HUDEP-2 (cell line): ENCODE data around the gene FAM222A.

Source experiments
- DNase-seq, 76 experiments: peaks; one replicate each; lab custom pipeline; 2025; ENCODE audit not compliant: unreplicated experiment in 76 of 76; lab: John Stamatoyannopoulos, UW

Gene FAM222A

DNA sequence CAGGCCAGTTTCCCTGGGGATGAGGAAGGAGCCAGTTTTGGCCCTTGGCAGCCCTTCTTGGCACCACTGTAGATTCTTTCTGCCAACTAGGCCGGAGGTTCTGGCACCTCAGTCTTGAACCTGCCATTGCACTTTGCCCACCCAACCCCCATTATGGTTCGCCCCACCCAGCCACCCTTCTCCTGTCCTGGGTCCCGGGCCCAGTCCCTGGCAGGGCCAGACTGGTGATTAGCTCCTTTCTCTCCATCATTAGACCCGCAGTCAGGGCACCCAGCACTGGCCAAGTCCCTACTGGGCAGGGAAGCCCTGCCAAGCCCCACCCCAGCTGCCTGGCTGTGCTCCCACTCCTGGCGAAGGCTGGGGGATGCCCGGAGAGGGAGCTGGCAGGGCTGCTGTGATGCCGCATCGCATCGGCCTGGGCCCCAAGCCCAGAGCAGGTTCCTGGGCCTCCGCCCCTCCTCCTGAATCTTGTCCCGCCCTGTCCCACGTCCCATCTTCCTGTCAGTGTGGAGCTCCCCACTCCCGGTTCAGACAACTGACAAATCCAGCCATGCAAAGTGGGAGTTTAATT is 9.8 kb downstream of the FAM222A start:
- no peak for DNase-seq

DNA sequence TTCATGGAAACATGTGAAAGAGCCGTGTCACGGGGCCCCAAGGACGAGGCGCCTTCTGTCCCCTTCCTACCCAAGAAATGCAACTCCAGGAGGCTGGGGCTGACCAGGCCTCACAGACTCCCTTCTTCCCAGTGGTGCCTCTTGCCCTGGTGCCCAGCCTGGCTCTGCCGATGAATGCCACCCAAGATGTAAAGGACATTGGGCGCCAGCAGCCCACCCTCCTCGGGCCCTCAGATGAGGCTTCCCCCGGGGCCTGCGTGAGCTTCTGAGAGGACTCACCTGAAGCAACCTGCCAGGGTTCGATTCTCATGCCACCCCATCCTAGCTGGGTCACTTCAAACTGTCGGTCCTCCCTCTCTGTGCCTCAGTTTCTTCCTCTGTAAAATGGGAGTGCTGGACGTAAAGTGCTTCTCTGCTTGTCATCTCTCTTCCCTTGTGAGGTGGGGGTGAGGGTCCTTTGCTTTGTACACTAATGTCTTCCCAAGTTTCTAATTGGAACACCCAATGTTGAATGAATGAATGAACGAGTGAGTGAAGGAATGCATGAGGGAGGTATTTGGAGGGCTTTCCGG is 10.8 kb downstream of the FAM222A start:
- DNase-seq = no peak

DNA sequence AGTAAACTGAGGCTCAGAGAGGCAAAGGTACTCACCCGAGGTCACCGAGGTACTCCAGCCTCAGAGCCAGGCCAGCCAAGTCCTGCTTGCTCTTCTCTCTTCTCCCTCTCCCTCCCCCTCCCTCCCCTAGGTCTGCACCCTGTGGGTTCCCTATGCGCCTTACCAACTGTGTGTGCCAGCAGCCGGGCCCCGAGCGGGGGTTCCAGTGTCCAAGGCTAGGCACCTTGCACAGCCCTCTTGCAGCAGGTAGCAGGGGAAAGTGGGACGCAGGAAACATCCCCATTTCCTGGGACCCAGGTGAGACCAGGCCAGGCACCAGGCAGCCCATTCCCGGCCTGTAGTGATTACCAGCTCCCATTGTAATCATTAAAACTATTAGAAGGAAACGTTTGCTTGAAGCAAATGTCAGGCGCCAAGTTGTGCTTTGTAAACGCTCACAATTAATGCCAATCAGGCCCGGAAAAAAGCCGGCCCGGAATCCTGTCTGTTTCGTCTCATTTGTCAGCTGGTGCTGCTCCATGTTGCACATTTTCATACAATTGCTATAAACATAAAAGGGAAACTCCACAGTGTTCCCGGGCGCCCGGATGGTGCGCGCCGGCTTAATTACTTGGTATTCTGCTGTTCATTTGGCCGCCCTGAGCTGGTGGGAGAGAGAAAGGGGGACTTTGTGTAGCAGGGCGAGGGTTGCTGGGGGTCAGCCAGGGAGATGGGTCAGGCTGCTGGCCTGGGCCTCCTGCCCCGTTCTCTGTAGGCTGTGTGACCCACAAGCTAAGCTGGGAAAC is 11.9 kb downstream of the FAM222A start:
- no peak for DNase-seq

- DNase-seq = no peak
These were observed 12.5 kb downstream of the FAM222A start for GRCh38 chr12:109726106-109726497.

DNA sequence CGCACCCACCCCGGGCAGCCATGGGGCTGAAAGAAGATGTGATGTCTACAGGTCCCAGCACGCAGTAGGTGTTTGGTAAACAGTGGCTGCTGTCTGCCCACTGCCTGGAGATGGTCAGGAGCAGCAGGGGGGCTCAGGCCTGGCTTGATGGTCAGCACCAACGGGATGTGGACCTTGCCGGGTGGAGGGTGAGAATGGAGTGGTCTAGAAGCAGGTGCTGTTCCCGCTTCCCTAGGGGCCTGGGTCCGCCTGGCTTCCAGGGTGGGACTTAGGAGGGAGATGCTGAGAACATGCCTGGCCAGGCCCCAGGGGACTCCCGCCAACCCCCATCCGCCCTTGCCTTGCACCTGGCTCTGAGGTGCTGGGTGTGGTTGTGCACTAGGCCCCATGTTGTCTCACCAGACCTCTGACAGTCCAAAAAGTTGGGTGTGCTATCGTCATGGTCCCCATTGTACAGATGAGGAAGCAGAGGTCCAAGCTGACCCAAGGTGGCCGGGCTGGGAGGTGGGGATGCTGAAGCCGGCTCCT is 12.9 kb downstream of the FAM222A start:
- DNase-seq = no peak

- DNase-seq = peak in 2 of 76 experiments; percentile 3 to 7
These were observed 13.6 kb downstream of the FAM222A start for GRCh38 chr12:109727039-109727723.

GRCh38 chr12:109727746-109728726 is 14.4 kb downstream of the FAM222A start:
- DNase-seq = no peak

DNA sequence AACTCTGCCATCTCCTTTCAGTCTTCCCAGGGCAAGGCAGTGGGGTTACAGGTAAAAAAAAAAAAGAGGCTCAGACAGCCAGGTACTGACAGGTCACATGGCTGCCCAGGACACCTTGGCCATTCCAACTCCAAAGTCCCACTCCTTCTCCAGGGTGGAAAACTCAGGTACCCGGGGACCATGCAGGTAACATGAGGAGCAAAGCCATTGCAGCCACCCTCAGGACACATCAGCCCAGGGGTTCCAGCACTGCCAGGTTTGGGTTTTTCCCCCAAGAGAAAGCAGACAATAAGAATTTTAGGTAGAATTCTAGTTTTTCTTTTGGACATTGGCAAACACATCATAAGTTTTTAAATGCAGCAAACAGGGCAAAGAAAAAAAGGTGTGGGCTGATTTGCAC is 15.3 kb downstream of the FAM222A start:
- DNase-seq = no peak

DNA sequence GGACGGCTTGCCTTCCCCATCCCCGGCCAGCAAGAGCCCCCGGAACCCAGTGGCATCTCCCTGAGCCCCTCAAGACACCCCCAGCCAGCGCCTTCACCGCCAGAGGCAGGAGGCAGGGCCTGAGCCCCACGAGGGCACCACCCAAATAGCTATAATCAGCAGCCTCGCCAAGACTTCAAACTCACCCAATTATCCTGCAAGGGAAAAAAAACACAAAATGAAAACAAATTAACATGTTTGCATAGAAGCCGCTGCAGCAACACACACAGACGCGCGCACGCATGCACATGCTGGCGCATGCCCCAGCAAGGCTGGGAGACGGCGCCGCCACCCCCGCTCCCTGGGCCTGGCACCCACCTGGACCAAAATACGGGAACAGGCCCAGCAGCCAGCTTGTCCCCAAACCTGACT is 15.8 kb downstream of the FAM222A start:
- DNase-seq = no peak

DNA sequence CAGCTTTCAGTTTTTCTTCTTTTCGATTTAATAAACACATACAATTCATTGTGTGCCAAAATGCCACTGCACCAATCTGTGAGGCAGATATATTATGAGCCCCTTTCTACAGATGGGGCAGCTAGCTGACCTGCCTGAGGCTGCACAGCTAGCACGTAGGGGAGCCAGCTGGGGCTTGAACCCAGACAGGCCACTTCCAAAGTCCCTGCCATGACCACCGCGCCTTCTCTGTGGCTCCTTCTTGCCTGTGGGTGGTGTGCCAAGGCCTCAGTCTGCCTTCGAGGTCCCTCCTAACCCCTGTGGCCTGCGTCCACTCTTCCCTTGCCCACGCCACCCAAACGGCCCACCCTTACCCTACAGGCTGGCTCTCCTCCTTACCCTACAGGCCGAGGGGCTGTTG is 16.2 kb downstream of the FAM222A start:
- DNase-seq = no peak

GRCh38 chr12:109730306-109731145 is 16.9 kb downstream of the FAM222A start:
- DNase-seq = no peak

DNA sequence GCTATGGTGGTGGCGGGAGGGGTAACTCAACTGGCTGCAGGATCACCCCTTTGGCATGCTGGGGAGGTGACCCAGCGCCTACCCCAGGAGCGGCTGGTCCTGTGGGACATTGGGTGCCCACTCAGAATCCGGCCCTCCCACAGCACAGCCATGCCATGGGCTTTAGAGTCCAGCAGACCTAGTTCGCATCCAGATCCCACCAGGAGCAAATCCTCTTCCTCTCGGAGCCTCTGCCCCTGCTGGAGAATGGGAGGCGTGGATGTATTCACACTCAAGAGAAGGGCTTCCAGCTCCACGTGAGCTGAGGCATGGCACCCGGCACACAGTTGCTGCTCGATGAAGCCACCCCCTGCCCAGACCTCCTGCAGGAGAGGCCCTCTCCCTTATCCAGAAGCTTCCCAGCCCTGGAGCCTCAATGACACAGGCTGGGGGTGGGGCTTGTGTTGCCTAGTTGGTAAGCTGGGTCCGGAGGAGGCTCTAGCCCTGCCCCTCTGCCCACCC is 17.7 kb downstream of the FAM222A start:
- DNase-seq = no peak

DNA sequence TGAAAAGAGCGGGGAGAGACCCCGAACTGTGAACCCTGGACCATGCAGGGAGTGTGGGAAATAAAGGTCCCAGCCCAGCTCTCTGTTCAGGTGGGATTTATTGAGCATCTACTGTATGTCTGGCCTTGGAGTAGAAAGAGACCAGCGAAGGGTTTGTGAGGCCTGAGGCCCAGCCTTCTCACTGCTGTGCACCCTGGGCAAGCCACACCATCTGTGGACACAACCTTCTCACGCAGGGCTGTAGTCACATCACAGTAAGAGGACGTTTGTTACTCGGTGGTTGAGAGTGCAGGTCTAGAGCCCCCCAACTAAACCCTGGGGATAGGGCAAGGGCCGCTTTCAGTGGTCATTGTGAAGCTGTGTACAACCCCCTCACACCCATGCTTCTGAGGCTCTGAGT is 18.2 kb downstream of the FAM222A start:
- no peak for DNase-seq

DNA sequence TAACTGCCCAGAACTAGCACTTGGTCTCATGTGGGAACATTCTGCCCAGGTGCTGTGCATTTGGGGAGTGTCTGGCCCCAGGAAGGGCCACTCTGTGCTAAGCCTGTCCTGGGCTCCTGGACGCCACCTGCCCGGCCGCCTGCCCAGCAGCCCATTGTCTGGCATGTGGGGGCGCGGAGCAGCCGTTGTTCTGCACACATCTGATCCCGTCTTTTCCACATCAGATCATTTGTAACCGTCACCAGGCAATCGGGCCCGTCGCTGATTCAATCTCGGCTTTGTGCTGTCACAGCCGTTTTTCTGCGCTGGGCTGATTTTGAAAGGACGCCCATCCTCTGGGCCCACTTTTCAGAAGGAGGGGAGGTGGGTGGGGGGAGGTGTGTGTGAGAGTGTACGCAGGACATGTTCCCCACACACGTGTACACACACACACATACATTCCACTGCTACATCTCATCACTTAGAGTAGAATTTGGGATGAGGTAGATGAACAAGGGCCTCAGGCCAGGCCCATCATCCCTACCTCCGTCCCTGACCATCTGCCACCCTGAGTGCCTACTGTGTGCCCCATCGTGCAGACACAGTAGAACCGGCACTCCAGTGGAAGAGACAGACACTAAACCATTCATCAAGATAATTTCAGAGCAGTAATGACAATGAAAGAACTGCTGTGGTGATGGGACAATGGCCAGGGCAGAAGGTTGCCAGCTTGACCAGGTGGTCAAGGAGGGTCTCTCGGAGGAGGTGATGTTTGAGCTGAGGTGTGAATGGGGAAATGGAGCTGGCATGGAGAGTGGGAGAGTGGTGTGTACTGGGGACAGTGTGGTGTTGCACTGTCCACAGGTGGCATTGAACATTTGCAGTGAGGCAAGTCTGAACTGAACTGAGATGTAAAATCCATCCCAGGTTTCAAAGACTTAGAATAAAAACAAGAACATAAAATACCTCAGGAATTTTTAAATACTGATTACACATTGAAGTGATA is 19.0 kb downstream of the FAM222A start:
- DNase-seq = no peak

- DNase-seq = no peak
These were observed 20.8 kb downstream of the FAM222A start for GRCh38 chr12:109734219-109735000.

DNA sequence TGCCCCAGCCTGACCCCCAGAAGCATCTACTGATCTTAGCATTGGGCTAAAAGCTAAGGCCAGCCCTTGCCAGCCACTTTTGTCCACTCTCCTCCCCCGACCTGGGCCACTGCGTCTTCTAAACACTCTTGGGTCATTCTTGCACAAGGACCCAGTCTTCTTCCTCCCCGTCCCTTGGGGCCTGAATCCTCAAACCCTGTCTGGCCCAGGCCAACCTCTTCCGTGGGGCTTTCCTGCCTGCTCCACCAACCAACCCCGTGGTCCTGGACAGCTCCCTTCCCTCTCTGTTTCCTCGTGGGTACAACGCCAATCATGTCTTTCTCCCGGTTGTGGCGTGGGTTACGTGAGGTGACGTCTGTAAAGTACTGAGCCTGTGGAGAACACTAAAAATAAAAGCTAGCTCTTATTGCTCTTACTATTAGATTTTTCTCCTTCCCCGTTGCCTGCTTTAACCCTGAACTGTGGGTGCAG is 21.5 kb downstream of the FAM222A start:
- no peak for DNase-seq
